Stimulated activated CD4-positive, alpha-beta T cell treated with anti-CD3 and anti-CD28 coated beads, Interleukin-1b, Interleukin-23, amount 100 ng/mL, for 4 hours (primary cell): ENCODE results near the gene RRP8.

Experiments
- DNase-seq, 2 donors: peaks; one replicate each; pipeline ENCODE4 v3.0.0-alpha.2; 2020; ENCODE audit warnings: low read depth in 2 of 2

The RRP8 gene

DNA sequence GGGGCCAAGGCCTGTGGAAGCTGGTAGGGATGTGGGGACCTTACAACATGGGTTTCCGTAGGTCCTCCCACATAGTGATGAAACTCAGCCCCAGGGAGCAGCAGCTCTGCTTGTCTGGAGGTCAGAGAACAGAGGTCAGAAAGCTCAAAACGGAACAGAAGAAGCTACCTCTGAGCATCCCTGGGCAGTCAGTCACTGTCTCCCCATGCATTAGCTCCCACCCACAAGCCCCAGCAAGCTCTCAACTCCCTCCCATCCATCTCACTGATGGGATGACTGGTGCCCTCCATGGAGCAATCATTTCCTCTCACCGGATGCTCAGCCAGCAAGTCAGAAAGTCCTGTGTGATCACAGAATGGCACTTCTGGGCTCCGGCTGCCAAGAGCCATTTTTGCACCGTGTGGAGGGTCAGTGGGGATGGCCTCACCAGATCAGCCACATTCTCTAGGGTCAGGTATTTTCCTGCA, 13.9 kb upstream of the RRP8 start:
- no peak for DNase-seq

DNA sequence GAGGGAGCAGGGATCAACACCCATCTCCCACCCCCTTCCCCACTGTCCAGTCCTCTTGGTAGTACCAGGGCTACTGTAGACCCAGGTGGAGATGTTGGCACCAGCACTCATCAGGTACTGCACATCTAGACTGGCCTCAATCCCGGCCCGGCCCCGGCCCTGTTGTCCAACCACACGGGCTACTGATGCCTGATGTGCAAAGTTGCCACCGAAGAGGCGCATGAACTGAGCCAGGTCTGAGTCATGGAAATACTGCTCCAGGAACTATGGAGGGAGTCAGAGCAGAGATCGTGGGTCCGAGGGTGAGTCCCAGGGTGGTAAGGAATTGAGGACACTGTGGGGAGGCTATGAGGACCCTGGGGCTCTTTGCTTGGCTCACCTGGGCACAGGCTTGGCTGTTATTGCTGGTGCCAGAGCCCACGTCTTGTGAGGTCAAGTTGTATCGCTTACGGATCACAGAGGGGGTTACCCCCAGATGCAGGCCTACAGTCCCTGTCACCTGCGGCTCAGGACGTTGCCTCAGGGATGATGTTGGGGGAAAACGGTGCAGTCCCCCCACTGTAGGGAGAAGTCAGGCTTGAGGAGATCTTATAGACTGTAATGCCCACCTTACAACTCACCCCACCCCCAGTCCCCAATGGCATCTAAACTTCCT, 13.3 kb upstream of the RRP8 start:
- DNase-seq = no peak

DNA sequence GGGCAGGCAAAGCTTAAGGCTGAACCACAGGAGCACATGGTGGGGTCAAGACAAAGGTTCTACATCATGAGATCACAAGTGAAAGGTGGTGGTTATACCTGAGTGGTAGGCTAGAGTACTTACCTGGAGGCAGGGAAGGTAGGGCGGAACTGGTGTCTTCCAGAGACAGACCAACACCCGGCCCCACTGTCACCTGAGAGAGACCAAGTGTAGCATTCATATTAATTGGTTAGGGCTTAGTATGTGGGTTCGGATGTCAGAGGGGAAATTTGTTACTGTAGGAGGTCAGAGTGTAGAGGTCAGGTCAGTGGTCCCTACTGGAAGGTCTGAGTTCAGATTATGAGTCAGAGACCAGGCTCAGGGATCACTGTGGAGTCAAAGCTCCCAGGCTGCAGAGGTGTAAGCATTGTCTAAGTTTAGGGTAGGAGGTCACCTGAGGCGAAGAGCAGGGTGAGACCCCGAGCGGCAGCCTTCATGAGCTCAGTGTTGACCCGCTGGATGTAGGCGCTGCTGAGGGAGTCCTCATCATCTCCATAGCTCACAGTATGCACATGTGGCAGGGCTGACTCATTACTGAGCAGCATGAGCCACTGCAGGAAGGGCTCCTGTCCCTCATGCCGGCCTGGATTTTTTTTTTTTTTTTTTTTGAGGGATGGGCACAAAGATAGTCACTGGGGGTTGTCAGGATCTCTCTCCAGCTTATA, 12.6 kb upstream of the RRP8 start:
- no peak for DNase-seq

- DNase-seq = no peak
These were observed 11.6 kb upstream of the RRP8 start for GRCh38 chr11:6615046-6615445.

GRCh38 chr11:6614446-6614845, 11.0 kb upstream of the RRP8 start:
- no peak for DNase-seq

DNA sequence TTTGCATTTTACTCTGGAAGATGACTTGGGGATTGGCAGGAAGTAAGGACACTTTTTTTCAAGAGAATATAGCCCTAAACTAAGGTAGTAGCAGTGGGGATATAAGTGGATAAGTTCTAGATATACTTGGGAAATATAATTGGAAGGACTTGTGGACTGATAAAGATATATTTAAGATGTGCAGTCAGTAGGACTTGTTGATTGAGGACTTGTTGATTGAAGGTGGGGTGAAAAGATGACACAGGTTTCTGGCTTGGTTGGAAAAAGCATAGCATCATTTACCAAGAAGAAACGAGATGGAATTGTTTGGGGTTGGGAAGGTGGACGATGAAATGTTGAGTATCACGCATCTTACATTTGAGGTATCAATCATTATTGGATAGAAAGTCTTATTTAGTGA, 10.1 kb upstream of the RRP8 start:
- DNase-seq = no peak

DNA sequence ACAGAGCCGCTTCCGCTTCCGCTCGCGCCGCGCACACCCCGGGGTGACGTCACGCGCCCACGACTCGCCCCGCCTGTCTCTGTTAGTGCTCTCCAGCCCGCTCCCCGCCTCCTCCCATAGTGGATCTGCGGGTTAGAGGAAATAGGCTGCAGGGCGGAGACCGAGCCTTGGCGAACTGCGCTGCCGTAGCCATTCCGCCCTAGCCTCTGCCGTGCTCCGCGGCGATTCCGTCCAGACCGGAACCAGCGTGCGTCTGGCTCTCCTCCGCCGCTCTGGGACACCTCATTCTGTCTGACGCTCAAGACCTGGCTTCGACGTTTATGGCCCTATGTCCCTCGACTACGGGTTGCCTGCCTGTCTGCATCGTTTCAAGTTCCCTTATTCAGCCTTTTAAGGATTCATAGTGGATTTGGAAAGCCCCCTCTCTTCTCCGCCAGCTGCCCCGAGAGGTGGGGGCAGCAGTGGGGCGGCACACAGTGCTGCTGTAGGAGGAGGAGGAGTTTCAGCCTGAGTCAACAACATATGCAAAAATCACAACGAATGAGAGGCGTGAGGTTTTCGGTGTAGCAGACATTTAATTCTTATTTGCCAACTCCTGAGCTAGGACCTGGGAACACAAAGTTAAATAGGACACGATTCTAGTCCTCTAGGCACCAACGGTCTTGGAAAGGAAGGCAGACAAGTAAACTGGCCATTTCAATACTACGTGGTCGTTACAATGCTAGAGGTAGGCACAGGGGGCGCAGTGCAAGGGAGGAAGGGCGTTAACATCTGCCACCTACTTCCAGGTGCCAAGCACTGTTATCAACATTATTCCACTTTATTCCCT, 9.0 kb upstream of the RRP8 start, which contains the start of gene TAF10:
Gene TAF10 (minus strand): TSS at position 4 of the 829 bp plus-strand sequence. CDS start 27 bp downstream, outside the sequence.
- DNase-seq = peak; percentile 93 to 94

GRCh38 chr11:6611963-6612212, 8.5 kb upstream of the RRP8 start:
- DNase-seq = no peak

GRCh38 chr11:6611092-6611962, 7.9 kb upstream of the RRP8 start:
- DNase-seq = peak in 1 of 2 donors; percentile 39

DNA sequence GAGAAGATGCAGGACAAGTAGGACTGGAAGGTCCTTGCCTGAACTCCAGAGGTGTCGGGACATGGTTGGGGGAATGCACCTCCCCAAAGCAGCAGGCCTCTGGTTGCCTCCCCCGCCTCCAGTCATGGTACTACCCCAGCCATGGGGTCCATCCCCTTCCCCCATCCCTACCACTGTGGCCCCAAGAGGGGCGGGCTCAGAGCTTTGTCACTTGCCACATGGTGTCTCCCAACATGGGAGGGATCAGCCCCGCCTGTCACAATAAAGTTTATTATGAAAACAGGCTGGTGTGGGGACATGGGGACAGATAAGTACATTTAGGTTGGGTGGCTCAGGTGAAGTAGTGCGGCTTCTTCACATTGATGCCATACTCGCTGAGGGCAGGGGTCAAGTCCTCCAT, 7.2 kb upstream of the RRP8 start:
- DNase-seq = no peak

GRCh38 chr11:6609502-6610015, 6.1 kb upstream of the RRP8 start:
- no peak for DNase-seq

DNA sequence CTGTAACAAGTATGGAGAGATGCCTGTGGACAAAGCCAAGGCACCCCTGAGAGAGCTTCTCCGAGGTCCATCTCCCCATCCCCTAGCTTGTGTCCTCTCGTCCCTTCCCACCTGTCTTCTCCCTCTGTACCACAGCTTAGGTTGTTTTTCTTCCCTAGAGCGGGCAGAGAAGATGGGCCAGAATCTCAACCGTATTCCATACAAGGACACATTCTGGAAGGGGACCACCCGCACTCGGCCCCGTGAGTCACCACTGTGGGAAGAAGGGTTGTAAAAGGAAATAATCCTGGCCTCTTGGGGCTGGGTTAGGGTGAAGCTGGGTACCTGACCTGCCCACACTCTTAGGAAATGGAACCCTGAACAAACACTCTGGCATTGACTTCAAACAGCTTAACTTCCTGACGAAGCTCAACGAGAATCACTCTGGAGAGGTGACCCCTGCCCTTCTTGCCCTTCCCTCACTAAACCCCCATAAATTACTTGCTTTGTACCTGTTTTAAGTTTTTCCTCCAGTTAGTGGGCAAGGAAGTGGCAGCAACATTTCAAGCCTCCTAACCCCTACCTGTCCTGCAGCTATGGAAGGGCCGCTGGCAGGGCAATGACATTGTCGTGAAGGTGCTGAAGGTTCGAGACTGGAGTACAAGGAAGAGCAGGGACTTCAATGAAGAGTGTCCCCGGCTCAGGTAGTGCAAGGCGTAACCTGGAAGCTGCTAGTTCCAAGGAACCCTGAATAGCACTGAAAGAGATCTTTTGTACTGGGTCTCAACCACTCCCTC, 5.5 kb upstream of the RRP8 start:
- DNase-seq = no peak

DNA sequence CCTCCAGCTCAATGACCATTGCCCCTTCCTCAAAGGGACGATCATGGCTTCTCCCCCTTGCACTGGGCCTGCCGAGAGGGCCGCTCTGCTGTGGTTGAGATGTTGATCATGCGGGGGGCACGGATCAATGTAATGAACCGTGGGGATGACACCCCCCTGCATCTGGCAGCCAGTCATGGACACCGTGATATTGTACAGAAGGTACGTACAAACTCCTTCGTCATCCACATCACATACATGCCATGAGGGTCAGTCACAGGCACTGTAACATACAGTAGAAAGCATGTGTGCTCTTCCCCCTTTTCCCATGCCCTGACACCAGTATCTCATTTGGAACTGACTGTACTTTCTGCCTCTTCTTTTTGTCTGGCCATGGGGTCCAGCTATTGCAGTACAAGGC, 4.6 kb upstream of the RRP8 start:
- no peak for DNase-seq

DNA sequence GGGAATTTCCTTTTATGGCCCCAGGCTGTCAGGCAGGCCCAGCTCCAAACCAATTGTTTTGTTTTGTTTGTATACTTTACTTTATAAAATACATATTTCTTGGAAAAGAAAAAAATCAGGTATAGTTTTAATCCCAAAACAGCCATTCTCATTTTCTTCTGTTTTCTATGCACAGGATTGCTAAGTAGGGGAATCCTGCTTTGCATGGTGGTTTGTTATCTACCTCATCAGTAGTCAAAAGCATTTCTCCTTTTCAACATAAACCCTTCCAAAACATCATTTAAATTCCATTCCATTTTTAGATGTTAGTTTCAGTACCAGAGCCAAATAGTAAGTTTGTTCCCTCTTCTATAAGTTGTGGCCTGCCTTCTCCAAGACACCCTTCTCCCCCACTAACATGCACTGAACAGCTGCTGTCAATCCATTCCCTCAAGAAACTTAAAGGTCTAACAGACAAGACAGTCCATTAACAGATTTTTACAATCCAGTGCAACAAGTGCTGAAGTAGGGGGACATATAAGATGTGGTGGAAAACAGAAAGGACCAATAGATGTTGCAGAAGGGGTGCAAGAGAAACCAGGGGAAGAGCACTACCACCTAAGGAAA, 3.9 kb upstream of the RRP8 start:
- DNase-seq = no peak

DNA sequence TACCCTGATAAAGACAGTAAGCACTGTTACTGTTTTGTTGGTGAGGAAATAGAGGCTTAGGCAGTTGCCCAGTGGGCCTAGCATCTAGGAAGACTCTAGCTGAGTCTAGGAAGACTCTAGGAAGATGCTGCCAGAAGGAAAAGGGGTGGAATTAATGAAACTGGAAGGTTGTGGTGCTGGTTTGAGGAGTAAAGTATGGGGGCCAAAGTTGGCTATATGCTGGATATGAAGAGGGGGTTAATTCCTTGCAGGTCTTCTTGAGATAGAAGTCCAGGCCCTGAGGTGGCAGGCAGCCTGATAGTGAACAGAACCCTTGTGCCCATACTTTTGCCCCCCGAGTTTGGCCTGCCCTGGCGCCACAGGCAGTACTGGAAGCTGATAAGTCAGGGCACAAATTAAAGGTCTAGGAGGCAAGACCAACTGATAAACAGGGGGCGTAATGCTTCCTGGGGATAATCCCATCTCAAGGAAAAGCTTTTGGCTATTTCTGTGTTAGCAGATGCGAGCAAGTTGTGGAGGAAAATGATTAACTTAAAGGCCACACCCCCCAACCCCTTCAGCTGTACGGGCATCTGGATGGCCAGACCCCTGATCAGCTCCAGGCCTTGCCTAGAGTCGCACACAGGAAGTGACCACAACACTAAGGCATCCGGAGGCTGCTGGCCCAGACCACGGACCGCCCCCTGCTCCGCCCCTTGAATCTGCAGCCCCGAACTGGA, 3.2 kb upstream of the RRP8 start:
- DNase-seq = no peak

- no peak for DNase-seq
These were observed 1.4 kb upstream of the RRP8 start for GRCh38 chr11:6604790-6605189.

GRCh38 chr11:6604081-6604626, 738 bp upstream of the RRP8 start:
- peak in 1 of 2 donors; percentile 36 for DNase-seq

GRCh38 chr11:6602096-6602940, 1.1 kb downstream of the RRP8 start:
- DNase-seq = no peak
